ENCODE measurements around the gene GINS3.

DNA sequence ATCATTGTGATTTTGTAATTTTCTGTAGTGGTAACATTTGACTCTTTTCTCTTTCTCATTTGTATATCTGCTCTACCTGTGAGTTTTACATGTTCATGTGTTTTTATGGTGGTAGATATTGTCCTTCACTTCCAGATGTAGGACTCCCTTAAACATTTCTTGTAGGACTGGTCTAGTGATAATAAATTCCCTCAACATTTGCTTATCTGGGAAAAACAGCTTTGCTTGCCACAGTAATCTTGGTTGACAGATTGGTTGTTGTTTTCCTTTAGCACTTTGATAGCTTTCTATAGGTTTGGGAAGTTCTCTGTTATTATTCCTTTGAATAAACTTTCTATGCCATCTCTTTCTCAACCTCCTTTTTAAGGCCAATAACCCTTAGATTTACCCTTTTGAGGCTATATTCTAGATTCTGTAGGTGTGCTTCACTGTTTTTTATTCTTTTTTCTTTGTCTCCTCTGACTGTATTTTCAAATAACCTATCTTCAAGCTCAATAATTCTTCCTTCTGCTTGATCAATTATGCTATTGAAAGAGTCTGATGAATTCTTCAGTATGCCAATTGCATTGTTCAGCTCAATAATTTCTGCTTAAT is 32.1 kb upstream of the GINS3 start:
- no peak for TF ChIP-seq EZH2 (IDR thresholded peaks at IDR 0.05)
- TF ChIP-seq POLR2AphosphoS5 (IDR thresholded peaks at IDR 0.05; ENCODE audit: borderline replicate concordance, low read depth, low read length): no peak
